NCI-H2107 treated with DMSO at 0.1 percent for 48 hours (cell line): ENCODE results near the gene GPER1.
"Not testable (repeated sequence)": the region's sequence is repeated elsewhere in the genome, so short reads cannot be mapped to it uniquely, and the experiment has no call there.

Experiments
- DNase-seq: peaks from one replicate; lab custom pipeline; 2025; ENCODE audit not compliant: unreplicated experiment; lab: John Stamatoyannopoulos, UW

The GPER1 gene

DNA sequence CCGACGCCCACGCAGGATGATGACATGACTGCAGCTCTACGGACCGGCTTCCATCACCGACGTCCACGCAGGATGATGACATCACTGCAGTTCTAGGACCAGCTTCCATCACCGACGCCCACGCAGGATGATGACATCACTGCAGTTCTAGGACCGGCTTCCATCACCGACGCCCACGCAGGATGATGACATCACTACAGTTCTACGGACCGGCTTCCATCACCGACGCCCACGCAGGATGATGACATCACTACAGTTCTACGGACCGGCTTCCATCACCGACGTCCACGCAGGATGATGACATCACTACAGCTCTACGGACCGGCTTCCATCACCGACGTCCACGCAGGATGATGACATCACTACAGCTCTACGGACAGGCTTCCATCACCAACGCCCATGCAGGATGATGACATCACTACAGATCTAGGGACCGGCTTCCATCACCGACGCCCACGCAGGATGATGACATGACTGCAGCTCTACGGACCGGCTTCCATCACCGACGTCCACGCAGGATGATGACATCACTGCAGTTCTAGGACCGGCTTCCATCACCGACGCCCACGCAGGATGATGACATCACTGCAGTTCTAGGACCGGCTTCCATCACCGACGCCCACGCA is 28.6 kb downstream of the GPER1 start:
- DNase-seq, result not testable (repeated sequence)

DNA sequence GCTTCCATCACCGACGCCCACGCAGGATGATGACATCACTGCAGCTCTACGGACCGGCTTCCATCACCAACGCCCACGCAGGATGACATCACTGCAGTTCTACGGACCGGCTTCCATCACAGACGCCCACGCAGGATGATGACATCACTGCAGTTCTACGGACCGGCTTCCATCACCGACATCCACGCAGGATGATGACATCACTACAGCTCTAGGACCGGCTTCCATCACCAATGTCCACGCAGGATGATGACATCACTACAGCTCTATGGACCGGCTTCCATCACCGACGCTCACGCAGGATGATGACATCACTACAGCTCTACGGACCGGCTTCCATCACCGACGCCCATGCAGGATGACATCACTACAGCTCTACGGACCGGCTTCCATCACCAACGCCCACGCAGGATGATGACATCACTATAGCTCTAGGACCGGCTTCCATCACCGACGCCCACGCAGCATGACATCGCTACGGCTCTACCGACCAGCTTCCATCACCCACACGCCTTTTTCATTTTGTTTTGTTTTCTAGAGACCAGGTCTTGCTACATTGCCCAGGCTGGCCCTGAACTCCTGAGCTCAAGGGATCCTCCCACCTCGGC is 29.5 kb downstream of the GPER1 start:
- no peak for DNase-seq

- DNase-seq, result no peak
Observed at GRCh38 chr7:1119201-1119600, 31.3 kb downstream of the GPER1 start.

GRCh38 chr7:1120791-1121190 is 32.9 kb downstream of the GPER1 start:
- no peak for DNase-seq

- no peak for DNase-seq
Observed at GRCh38 chr7:1121476-1121875, 33.6 kb downstream of the GPER1 start.

DNA sequence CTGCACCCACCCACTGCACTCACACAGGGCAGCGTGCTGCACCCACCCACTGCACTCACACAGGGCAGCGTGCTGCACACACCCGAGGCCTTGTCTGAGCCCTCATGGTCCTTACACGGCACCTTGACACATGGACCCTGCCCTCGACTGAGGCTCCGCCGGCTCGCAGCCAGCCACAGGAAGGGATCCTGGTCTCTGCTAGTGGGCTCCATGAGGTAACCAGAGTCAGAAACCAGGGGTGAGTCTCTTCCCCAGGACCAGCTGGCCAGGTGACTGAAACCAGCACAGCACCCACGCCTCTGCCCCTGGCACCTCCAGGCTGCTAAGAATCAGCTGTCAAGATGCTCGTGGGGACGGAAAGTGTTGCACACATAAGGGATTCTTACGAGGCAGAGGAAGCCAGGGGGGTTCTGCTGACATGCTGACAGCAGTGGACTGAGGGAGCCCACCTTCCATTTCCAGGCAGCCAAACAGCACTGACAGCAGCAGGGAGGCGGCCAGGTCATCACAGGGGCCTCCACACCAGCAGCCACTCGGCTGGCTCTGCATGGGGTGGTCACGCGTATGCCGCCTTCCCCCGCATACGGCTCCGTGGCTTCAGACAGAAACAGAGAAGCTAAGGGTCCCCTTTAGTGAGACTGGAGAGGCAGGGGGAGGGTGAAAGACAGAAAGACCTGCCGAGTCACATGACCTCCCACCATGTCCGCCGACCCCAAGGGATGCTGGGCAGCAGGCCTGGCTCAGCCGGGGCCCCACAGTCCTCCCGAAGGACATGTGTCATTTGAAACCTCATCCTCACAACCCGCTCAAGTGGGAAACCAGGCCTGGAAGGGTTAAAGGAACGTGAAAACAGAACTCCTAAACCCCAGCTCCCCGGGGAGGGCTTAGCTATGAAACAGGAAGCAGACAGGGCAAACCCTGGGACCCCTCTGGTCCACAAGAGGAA is 34.2 kb downstream of the GPER1 start:
- no peak for DNase-seq

DNA sequence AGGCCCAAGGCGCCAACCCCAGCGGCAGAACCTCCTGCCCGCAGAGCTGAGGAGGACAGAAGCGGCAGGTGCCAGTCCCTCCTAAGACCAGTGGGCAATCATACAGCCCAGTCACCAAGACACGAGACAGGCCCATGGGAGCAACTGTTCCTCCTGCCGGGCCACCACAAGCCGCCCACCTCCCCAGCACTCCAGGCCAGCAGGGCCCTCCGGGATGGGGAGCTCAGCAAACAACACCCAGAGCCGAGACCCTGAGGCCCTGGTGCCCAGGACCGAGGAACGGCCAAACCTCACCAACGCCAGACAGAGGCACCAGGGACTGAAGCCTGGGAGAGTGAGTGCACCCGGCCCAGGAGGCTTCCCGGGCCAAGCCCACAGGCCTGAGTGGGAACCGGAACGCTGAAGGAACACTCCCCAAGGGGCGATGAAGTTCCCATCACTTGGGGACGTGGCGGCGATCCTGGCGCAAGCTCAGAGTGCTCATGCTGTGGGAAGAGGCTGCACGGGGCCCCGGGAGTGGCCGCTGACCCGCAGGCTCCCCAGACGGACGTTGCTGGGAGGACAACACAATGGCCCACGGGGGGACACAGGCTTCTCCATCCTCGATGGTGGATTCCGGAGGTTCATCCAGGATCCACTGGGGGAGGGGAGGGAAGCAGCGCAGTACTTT is 35.1 kb downstream of the GPER1 start:
- DNase-seq, result no peak

DNA sequence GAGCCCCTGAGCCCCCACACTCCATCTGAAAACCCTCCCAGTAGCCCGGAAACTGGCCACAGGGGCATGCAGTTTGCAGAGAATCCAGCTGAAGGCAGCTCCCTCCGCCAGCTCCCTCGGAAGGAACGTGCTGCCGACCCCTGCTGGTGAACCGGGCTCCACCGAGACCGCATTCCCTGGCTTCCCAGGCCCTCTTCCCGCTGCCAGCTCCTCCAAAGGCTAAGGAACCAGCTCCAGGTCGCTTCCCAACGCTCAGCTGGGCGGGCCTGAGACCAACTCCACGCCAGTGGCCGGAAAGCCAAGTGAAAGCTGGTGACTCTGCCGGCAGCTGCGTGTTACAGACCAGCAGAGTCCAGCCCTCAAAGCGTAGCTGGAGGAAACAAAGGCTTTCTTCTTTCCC is 35.8 kb downstream of the GPER1 start:
- no peak for DNase-seq

DNA sequence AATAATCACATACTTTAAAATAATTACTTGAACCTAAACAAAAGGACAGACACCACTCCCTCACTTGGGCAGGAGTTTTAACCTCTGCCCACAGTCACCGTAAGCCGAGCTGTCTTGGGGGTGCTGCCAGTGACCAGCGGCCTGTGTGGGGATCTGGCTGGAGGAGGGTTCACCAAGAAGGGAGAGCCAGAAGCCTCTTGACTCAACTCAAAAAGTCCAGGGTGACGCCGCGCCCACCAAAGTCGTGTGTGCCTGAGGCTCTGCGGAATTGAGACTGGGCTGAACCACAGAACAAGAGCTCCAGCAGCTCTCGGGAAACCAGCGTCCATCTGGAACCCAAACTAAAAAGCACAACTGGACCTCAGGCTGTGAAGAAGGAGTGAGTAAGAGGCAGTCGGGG is 36.3 kb downstream of the GPER1 start:
- no peak for DNase-seq

DNA sequence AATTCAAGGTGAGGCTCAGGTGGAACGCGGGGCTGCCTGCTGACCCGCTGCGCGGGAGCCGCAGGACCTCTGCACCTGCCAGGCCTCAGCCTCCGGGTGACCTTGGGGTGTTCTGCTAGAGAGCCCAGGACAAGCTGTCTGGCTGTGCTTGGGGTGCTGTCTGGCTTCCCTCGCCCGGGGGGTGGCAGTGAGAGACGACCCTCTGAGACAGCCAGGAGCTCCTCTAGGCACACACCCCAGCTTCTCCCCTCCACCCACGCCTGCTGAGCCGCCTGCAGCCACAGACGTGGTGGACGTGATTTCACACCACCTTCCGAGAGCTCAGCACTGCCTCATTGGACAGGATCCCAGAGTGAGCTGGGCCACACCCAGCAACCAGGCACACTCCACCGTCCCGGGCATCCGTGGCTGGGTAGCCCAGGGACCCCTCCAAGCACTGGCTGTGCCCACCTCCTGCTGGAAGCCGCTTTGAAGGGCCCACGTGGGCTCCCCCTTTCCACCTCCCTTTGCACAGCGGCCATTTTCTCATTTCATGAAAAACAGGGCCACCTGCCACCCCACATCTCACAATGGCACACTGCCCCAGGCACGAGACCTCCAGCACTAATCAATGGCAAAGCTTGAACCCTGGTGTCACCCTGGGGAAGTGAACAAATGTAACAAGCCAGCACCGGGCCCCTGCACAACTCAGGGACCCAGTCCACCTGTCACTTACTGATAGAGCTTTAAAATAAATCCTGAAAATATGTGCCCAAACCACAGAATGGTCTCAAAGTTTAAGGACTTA is 37.1 kb downstream of the GPER1 start:
- DNase-seq, result no peak

- no peak for DNase-seq
Observed at GRCh38 chr7:1125603-1125969, 37.7 kb downstream of the GPER1 start.

- no peak for DNase-seq
Observed at GRCh38 chr7:1127001-1127400, 39.1 kb downstream of the GPER1 start.

DNA sequence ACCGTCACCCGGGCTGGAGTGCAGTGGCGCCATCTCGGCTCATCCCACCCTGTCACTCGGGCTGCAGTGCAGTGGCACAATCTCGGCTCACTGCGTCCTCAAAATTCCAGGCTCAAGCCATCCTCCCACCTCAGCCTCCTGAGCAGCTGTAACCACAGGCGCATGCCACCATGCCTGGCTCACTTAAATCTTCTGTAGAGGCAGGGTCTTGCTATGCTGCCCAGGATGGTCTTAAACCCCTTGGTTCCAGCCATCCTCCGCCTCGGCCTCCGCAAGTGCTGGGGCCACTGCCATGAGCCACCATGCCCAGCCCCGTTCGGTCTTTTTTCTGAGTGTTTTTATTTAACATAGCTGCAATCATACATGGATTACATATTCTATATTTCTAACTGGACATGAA is 41.5 kb downstream of the GPER1 start:
- DNase-seq, result no peak

GRCh38 chr7:1130021-1130990 is 42.4 kb downstream of the GPER1 start:
- DNase-seq, result no peak

DNA sequence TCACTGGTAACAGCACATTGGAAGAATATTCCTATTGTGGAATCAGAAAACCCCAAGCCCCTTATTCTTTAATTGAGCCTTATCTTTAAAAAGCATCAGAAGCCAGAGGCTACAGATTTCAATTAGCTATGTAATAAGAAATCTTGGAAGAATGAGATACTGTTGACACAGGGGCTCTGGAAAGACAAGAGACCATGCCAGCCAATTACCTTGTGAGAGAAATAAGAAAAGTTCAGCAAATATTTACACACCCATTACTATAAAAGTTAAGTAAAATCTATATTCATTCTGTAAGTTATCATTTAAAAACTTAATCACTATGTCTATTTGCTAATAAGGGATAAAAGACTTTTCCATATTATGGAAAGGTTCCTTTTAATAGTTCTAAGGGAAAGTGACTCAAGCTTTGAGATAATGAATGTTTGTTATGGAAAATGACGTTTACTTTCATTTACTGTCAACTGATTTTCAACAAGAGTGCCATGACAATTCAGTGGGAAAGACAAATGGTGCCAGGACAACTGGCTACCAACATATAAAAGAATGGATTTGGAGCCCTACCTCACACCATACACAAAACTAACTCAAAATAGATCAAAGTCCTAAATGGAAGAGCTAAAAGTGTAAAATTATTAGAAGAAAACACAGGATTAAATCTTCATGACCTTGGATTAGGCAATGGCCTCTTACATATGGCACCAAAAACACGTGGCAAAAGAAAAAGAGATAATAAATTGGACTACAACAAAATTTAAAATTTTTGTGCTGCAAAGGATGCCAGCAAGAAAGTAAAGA is 43.8 kb downstream of the GPER1 start:
- no peak for DNase-seq

GRCh38 chr7:1134951-1135350 is 47.0 kb downstream of the GPER1 start:
- DNase-seq, result no peak

- DNase-seq, result peak; percentile 52
Observed at GRCh38 chr7:1136841-1137516, 49.1 kb downstream of the GPER1 start.

- no peak for DNase-seq
Observed at GRCh38 chr7:1137517-1138167, 49.7 kb downstream of the GPER1 start.
